Activated CD4-positive, alpha-beta memory T cell treated with anti-CD3 and anti-CD28 coated beads for 36 hours (primary cell): ENCODE measurements around the gene DSP. TPM values are rescaled to one million over a fixed set of nuclear protein-coding genes. Genes with fewer than 3 reads are reported as not detected.

Experiments
- CTCF ChIA-PET: fragments of 350-600 bp; sonication (Branson Sonifier 250); formaldehyde crosslinking; loops from one replicate; lab custom pipeline; 2021; ENCODE audit warnings: antibody characterized with exemption, inconsistent platforms; lab: Charles Lee
- POLR2A ChIA-PET: fragments of 350-600 bp; sonication (Branson Sonifier 250); formaldehyde crosslinking; loops from one replicate; lab custom pipeline; 2021; ENCODE audit warnings: antibody characterized with exemption; lab: Charles Lee
- DNase-seq: peaks from one replicate; pipeline ENCODE4 v3.0.0-alpha.2; 2020
- H3K27ac Mint-ChIP-seq: one replicate; pipeline ENCODE4 v1.8.0; 2021; ENCODE audit warnings: mixed read lengths
- H3K27me3 Mint-ChIP-seq: one replicate; pipeline ENCODE4 v1.8.0; 2021; ENCODE audit warnings: mixed read lengths
- H3K36me3 Mint-ChIP-seq: one replicate; pipeline ENCODE4 v1.8.0; 2021; ENCODE audit warnings: mixed read lengths
- H3K4me1 Mint-ChIP-seq: one replicate; pipeline ENCODE4 v1.8.0; 2021; ENCODE audit warnings: low read depth, mixed read lengths
- H3K4me3 Mint-ChIP-seq: one replicate; pipeline ENCODE4 v1.8.0; 2021; ENCODE audit warnings: mild to moderate bottlenecking, mixed read lengths
- H3K9me3 Mint-ChIP-seq: one replicate; pipeline ENCODE4 v1.8.0; 2021; ENCODE audit warnings: mixed read lengths
- intact Hi-C: fragments of 100-400 bp; cut with micrococcal nuclease; formaldehyde crosslinking; loops from one replicate; pipeline ENCODE4 v1.15.1; 2023
- total RNA-seq, 2 experiments: library from RNA; stranded (reverse); gene quantifications; one replicate each; pipeline ENCODE4 v1.2.3, GENCODE V29; 2021

Gene DSP
- total RNA-seq, 2 experiments from 2014 or later: 0.07 to 0.12 TPM

- intact Hi-C loops: loop anchor here (1.0 to 10.0 kb wide), 6 partner anchors 15 to 845 kb away; partner anchors contain the start of genes CAGE1, EEF1E1, RIOK1 and SLC35B3
- Mint-ChIP-seq H3K4me1 (peaks cover 40% of the 10 kb centered on the region), H3K27me3 (no peaks in the 10 kb centered on the region), H3K27ac (peak within 1 kb of the TSS; percentile 94), H3K9me3 (no peaks in the 10 kb centered on the region), H3K36me3 (peaks cover 11% of the 10 kb centered on the region), H3K4me3 (peak within 1 kb of the TSS; percentile 99)
- peak; percentile 95 for DNase-seq
- ChIA-PET POLR2A (interaction anchor here (0.8 to 1.7 kb wide), 5 partner anchors 9 to 315 kb away, joined by 3 to 8 read pairs (median 4); partner anchors contain the start of genes CAGE1 and RIOK1), CTCF (interaction anchor here (0.6 to 2.4 kb wide), 5 partner anchors 25 to 930 kb away, joined by 3 to 11 read pairs (median 3); no protein-coding TSS in a partner anchor)
Measured at GRCh38 chr6:7589949-7590917, 48.8 kb downstream of the DSP start, which contains the start of gene SNRNP48. TSS of gene SNRNP48 (plus strand) at chr6:7590198. CDS start at chr6:7590258, 60 bp downstream.

GRCh38 chr6:7590918-7591302 lies 49.4 kb downstream of the DSP start:
- H3K4me1 Mint-ChIP-seq: peaks cover 40% of the 10 kb centered on the region
- H3K27me3 Mint-ChIP-seq: no peaks in the 10 kb centered on the region
- H3K4me3 Mint-ChIP-seq: peak overlapping the region; percentile 99
- intact Hi-C loops: loop anchor here (1.0 to 10.0 kb wide), 6 partner anchors 14 to 844 kb away; partner anchors contain the start of genes CAGE1, EEF1E1, RIOK1 and SLC35B3
- ChIA-PET CTCF (interaction anchor here (0.6 to 2.4 kb wide), 2 partner anchors 316 to 668 kb away, joined by 3 to 11 read pairs; no protein-coding TSS in a partner anchor), POLR2A (interaction anchor here (1.7 kb wide), 1 partner anchor 201 kb away, joined by 8 read pairs; the partner anchor contains the start of genes CAGE1 and RIOK1)
- DNase-seq: no peak
- H3K9me3 Mint-ChIP-seq: no peaks in the 10 kb centered on the region
- H3K27ac Mint-ChIP-seq: peak overlapping the region; percentile 55
- H3K36me3 Mint-ChIP-seq: peaks cover 11% of the 10 kb centered on the region

- intact Hi-C loops: loop anchor here (2.0 to 10.0 kb wide), 3 partner anchors 13 to 843 kb away; partner anchors contain the start of genes SLC35B3 and SSR1
- ChIA-PET POLR2A (no interaction called here), CTCF (interaction anchor here (2.4 kb wide), 1 partner anchor 317 kb away, joined by 11 read pairs; no protein-coding TSS in a partner anchor)
- peak overlapping the region; percentile 14 for H3K4me3 Mint-ChIP-seq
- H3K27me3 Mint-ChIP-seq: no peaks in the 10 kb centered on the region
- H3K4me1 Mint-ChIP-seq: peaks cover 40% of the 10 kb centered on the region
- no peaks in the 10 kb centered on the region for H3K9me3 Mint-ChIP-seq
- no peak overlapping the region for H3K27ac Mint-ChIP-seq
- DNase-seq: no peak
- peaks cover 18% of the 10 kb centered on the region for H3K36me3 Mint-ChIP-seq
Measured at GRCh38 chr6:7591770-7592169, 50.3 kb downstream of the DSP start.

- Mint-ChIP-seq H3K4me3 (no peak overlapping the region), H3K27me3 (no peaks in the 10 kb centered on the region), H3K27ac (no peak overlapping the region), H3K36me3 (peaks cover 19% of the 10 kb centered on the region), H3K4me1 (peaks cover 35% of the 10 kb centered on the region), H3K9me3 (no peaks in the 10 kb centered on the region)
- no peak for DNase-seq
- intact Hi-C loops: loop anchor here (5.0 to 10.0 kb wide), 2 partner anchors 281 to 842 kb away; partner anchors contain the start of genes SLC35B3 and SSR1
- CTCF ChIA-PET: no interaction called here
- POLR2A ChIA-PET: no interaction called here
Measured at GRCh38 chr6:7593229-7593628, 51.8 kb downstream of the DSP start.

- Mint-ChIP-seq H3K36me3 (peaks cover 26% of the 10 kb centered on the region), H3K27ac (no peak overlapping the region), H3K27me3 (no peaks in the 10 kb centered on the region), H3K9me3 (no peaks in the 10 kb centered on the region), H3K4me1 (peaks cover 29% of the 10 kb centered on the region), H3K4me3 (no peak overlapping the region)
- CTCF ChIA-PET: no interaction called here
- DNase-seq: no peak
- POLR2A ChIA-PET: no interaction called here
- intact Hi-C loops: loop anchor here (5.0 to 10.0 kb wide), 2 partner anchors 282 to 840 kb away; partner anchors contain the start of genes SLC35B3 and SSR1
Measured at GRCh38 chr6:7594579-7595125, 53.2 kb downstream of the DSP start.

GRCh38 chr6:7604003-7604402 lies 62.5 kb downstream of the DSP start:
- H3K4me3 Mint-ChIP-seq: no peak overlapping the region
- intact Hi-C loops: loop anchor here (2.0 to 5.0 kb wide), 2 partner anchors 13 to 212 kb away; partner anchors contain the start of gene SNRNP48
- H3K9me3 Mint-ChIP-seq: no peaks in the 10 kb centered on the region
- CTCF ChIA-PET: interaction anchor here (1.0 kb wide), 2 partner anchors 11 to 12 kb away, joined by 3 to 4 read pairs; no protein-coding TSS in a partner anchor
- POLR2A ChIA-PET: interaction anchor here (1.6 kb wide), 1 partner anchor 14 kb away, joined by 4 read pairs; the partner anchor contains the start of gene SNRNP48
- H3K27ac Mint-ChIP-seq: peak overlapping the region; percentile 34
- no peaks in the 10 kb centered on the region for H3K27me3 Mint-ChIP-seq
- no peak for DNase-seq
- peaks cover 18% of the 10 kb centered on the region for H3K4me1 Mint-ChIP-seq
- H3K36me3 Mint-ChIP-seq: peaks cover 55% of the 10 kb centered on the region

GRCh38 chr6:7604506-7604905 lies 63.0 kb downstream of the DSP start:
- DNase-seq: no peak
- ChIA-PET CTCF (interaction anchor here (1.0 kb wide), 2 partner anchors 10 to 12 kb away, joined by 3 to 4 read pairs; no protein-coding TSS in a partner anchor), POLR2A (interaction anchor here (1.6 kb wide), 1 partner anchor 15 kb away, joined by 4 read pairs; the partner anchor contains the start of gene SNRNP48)

GRCh38 chr6:7615611-7616383 lies 74.3 kb downstream of the DSP start:
- no peaks in the 10 kb centered on the region for H3K9me3 Mint-ChIP-seq
- H3K27me3 Mint-ChIP-seq: peaks cover 4% of the 10 kb centered on the region
- peaks cover 16% of the 10 kb centered on the region for H3K4me1 Mint-ChIP-seq
- POLR2A ChIA-PET: no interaction called here
- H3K4me3 Mint-ChIP-seq: no peak overlapping the region
- CTCF ChIA-PET: interaction anchor here (0.8 to 6.1 kb wide), 7 partner anchors 9 to 939 kb away, joined by 3 to 62 read pairs (median 6); partner anchors contain the start of gene SNRNP48
- H3K27ac Mint-ChIP-seq: no peak overlapping the region
- peaks cover 5% of the 10 kb centered on the region for H3K36me3 Mint-ChIP-seq
- intact Hi-C loops: loop anchor here (1.0 to 10.0 kb wide), 3 partner anchors 227 to 931 kb away; partner anchors contain the start of genes CAGE1 and RIOK1
- peak; percentile 35 for DNase-seq

More at GRCh38 chr6:7604506-7604905, 63.0 kb downstream of the DSP start:
- intact Hi-C loops: loop anchor here (2.0 to 5.0 kb wide), 2 partner anchors 14 to 212 kb away; partner anchors contain the start of gene SNRNP48
- H3K27me3 Mint-ChIP-seq: no peaks in the 10 kb centered on the region
- peak overlapping the region; percentile 34 for H3K27ac Mint-ChIP-seq
- H3K9me3 Mint-ChIP-seq: no peaks in the 10 kb centered on the region
- H3K4me3 Mint-ChIP-seq: no peak overlapping the region
- H3K36me3 Mint-ChIP-seq: peaks cover 55% of the 10 kb centered on the region
- peaks cover 18% of the 10 kb centered on the region for H3K4me1 Mint-ChIP-seq

DNA sequence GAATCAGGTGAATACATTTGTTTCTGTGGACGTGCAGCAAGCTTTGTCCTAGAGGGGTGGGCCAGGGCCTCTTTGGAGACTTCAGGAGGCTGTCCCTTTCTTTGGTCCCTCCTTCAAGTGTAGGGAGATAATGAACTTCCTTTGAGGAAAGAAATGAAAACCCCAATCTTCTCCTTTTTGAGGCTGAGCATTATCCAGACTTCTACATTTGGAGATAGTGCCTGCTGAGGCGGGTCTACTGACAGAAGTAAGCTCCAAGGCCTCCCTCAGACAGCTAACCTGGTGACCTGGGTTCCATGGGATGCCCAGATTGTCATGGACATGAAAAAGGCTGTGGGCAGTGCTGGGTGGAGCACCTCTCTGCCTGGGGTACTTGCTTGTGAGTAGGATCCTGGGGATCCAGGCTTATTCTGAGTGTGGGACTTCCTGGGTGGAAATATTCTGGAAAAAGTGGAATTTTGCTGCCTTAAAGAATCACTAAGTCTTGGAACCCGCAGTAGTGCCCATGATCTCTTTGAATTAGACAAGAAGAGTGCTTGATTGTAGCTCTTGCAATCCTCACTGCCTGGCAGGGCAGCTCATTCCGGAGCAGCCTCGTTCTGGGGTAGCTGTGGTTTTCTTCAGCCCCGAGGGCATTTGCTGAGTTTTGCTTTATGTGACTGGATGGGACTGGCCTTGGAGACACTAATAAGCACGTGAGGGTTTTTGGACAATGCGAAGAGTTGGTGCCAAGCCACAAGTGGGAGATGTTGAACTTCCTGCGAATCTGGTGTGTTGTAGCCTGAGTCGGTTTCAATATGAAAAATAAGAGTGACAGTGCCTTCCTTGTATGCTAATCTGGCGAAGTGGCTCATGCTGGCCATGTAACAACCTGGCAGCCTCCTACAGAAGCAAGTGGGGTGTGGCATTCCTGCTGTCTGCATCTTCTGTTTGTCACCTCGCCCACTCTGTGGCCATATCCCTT lies 76.6 kb downstream of the DSP start:
- no peak overlapping the region for H3K27ac Mint-ChIP-seq
- CTCF ChIA-PET: interaction anchor here (0.9 to 6.1 kb wide), 2 partner anchors 342 to 375 kb away, joined by 3 to 62 read pairs; no protein-coding TSS in a partner anchor
- peak; percentile 42 for DNase-seq

More for the DNA sequence above, 76.6 kb downstream of the DSP start:
- peaks cover 7% of the 10 kb centered on the region for H3K27me3 Mint-ChIP-seq
- H3K4me3 Mint-ChIP-seq: no peak overlapping the region
- intact Hi-C loops: loop anchor here (10.0 kb wide), 1 partner anchor 933 kb away; no protein-coding TSS in a partner anchor
- POLR2A ChIA-PET: no interaction called here
- H3K9me3 Mint-ChIP-seq: no peaks in the 10 kb centered on the region
- H3K4me1 Mint-ChIP-seq: peaks cover 16% of the 10 kb centered on the region
- H3K36me3 Mint-ChIP-seq: peaks cover under 1% of the 10 kb centered on the region
